ENCODE results near the gene PRR5L.

GRCh38 chr11:36425561-36426081 lies 129.5 kb downstream of the PRR5L start:
- no peak for TF ChIP-seq GATA3 (IDR thresholded peaks at IDR 0.05; ENCODE audit: low read depth, low read length)
- TF ChIP-seq GATA2 (IDR thresholded peaks at IDR 0.05; ENCODE audit: low read depth, low read length) = no peak
